HEK293T (cell line): ENCODE measurements around the gene GPRASP2.

Experiments used
- CTCF ChIA-PET: fragments of 350-600 bp; formaldehyde crosslinking; extraction: SDS; loops from one replicate; lab custom pipeline; 2021; ENCODE audit warnings: antibody characterized with exemption, inconsistent platforms; lab: Yijun Ruan, JAX
- POLR2A ChIA-PET: fragments of 350-600 bp; formaldehyde crosslinking; extraction: SDS; loops from one replicate; lab custom pipeline; 2020; ENCODE audit warnings: antibody characterized with exemption, inconsistent platforms; lab: Yijun Ruan, JAX
- DNase-seq: peaks from one replicate; pipeline ENCODE4 v3.0.0; 2012; ENCODE audit warnings: mixed read lengths; ENCODE audit errors: extremely low spot score
- ARNT ChIP-seq: fragments of 450-650 bp; IDR thresholded peaks from 2 replicates; pipeline ENCODE4 v1.6.1; 2017; ENCODE audit warnings: mild to moderate bottlenecking
- BHLHE40 ChIP-seq: fragments of 450-650 bp; IDR thresholded peaks from 2 replicates; pipeline ENCODE4 v1.6.1; 2016; ENCODE audit warnings: mild to moderate bottlenecking, moderate library complexity, borderline replicate concordance
- CTBP1 ChIP-seq: fragments of 450-650 bp; IDR thresholded peaks from 2 replicates; pipeline ENCODE4 v1.6.1; 2016; ENCODE audit warnings: borderline replicate concordance
- ELF4 ChIP-seq: fragments of 450-650 bp; IDR thresholded peaks from 2 replicates; pipeline ENCODE4 v1.6.1; 2017; ENCODE audit warnings: antibody characterized with exemption
- FOXA1 ChIP-seq: fragments of 450-650 bp; IDR thresholded peaks from 2 replicates; pipeline ENCODE4 v1.6.1; 2016; ENCODE audit warnings: mild to moderate bottlenecking
- FOXK2 ChIP-seq: fragments of 450-650 bp; IDR thresholded peaks from 2 replicates; pipeline ENCODE4 v1.6.1; 2016; ENCODE audit warnings: mild to moderate bottlenecking
- FOXM1 ChIP-seq: fragments of 450-650 bp; IDR thresholded peaks from 2 replicates; pipeline ENCODE4 v1.6.1; 2017; ENCODE audit warnings: mild to moderate bottlenecking, borderline replicate concordance
- HDGF ChIP-seq: fragments of 450-650 bp; IDR thresholded peaks from 2 replicates; pipeline ENCODE4 v1.6.1; 2017; ENCODE audit warnings: antibody characterized with exemption, borderline replicate concordance
- L3MBTL2 ChIP-seq: fragments of 450-650 bp; conservative IDR thresholded peaks from 2 replicates; pipeline ENCODE4 v1.6.1; 2016; ENCODE audit warnings: mild to moderate bottlenecking
- LEF1 ChIP-seq: fragments of 450-650 bp; IDR thresholded peaks from 2 replicates; pipeline ENCODE4 v1.6.1; 2017; ENCODE audit warnings: mild to moderate bottlenecking, borderline replicate concordance
- NFRKB ChIP-seq: fragments of 450-650 bp; IDR thresholded peaks from 2 replicates; pipeline ENCODE4 v1.6.1; 2016; ENCODE audit warnings: mild to moderate bottlenecking, moderate library complexity
- SP1 ChIP-seq: fragments of 450-650 bp; IDR thresholded peaks from 2 replicates; pipeline ENCODE4 v1.6.1; 2017
- SUZ12 ChIP-seq: fragments of 450-650 bp; IDR thresholded peaks from 2 replicates; pipeline ENCODE4 v1.6.1; 2016; ENCODE audit warnings: mild to moderate bottlenecking
- TARDBP ChIP-seq: fragments of 450-650 bp; IDR thresholded peaks from 2 replicates; pipeline ENCODE4 v1.6.1; 2016
- ZNF384 ChIP-seq: fragments of 450-650 bp; IDR thresholded peaks from 2 replicates; pipeline ENCODE4 v1.6.1; 2016
- TF ChIP-seq, protein P1 (sequence below): fragments of 450-650 bp; IDR thresholded peaks from 2 replicates; pipeline ENCODE4 v1.6.1; 2016

Gene GPRASP2

DNA sequence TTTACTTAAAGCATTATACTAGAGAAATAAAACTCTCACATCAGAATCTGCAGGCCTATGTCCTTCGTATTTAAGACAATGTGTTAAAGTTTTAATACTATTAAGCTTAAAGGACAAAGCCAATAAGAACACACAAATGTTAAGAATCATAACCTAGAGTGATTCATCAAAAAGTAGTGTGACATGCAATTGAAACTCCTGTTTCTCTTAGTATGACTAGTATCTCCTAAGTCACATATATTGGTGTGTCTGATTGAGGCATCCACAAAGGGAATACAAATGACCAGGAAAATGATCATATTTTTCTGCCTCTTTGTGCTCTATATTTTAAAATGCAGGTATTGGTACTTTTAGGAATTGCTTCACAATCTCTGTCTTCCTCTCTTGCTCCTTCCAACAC, 32.1 kb downstream of the GPRASP2 start:
- CTCF ChIA-PET = no interaction called here
- POLR2A ChIA-PET = no interaction called here
- no peak for DNase-seq
- TF ChIP-seq ARNT = no peak
- TF ChIP-seq BHLHE40 = no peak

DNA sequence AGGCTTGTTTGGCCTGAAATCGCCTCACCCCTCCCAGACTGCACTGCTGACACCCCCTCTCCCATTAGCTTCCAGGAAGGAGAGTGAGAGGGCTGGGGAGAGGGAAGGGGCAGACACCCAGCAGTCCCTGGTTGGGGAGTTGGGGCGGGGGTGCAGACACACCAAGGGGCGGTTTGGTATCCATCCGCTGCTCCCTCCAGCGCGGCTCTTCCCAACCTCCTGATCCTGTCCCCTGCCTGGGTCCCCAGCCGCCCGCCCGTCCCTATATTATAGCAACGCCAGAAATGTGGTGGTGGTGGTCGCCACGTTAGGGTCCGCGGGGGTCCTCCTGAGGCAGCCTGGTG, 33.2 kb downstream of the GPRASP2 start:
- POLR2A ChIA-PET = no interaction called here
- DNase-seq = no peak
- CTCF ChIA-PET = no interaction called here
- TF ChIP-seq ARNT (no peak), SUZ12 (no peak)
- TF ChIP-seq, protein P1, sequence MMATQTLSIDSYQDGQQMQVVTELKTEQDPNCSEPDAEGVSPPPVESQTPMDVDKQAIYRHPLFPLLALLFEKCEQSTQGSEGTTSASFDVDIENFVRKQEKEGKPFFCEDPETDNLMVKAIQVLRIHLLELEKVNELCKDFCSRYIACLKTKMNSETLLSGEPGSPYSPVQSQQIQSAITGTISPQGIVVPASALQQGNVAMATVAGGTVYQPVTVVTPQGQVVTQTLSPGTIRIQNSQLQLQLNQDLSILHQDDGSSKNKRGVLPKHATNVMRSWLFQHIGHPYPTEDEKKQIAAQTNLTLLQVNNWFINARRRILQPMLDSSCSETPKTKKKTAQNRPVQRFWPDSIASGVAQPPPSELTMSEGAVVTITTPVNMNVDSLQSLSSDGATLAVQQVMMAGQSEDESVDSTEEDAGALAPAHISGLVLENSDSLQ = no peak

DNA sequence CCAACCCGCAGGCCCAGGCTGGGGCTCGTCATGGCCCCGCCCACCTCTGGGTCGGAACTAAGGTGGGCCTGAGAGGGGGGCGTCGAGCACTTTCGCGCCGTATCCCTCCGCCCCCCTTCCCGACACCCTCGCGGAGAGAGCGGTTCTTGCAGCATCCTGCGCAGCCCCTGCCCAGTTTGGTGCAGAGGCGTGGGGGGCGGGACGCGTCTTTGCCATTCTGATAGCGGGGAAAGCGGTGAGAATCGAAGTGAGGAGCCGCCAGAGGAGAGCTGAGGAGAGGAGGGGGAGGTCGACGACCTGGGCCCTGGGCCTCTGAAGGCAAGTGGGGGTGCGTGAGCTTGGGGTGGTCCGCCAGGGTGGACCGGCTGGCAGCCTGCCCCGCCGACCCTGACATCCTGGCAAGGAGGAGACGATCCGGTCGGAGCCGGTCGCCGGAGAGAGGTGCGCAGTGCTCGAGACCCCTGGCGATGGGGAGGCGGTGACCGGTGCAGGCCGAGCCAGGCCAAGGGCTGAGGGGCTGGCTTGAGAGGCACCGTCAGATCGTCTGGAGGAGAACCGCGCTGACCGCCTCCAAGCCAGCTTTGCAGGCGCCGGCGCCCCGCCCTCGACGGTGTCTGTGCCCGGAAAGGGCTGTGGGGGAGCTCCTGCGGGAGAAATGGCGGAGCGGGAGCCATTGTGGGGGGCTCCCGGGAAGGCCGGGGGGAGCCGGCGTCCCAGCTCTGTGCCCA, 33.8 kb downstream of the GPRASP2 start:
- ChIA-PET POLR2A (no interaction called here), CTCF (no interaction called here)
- no peak for DNase-seq
- TF ChIP-seq L3MBTL2 (no peak), CTBP1 (no peak), ELF4 (no peak), HDGF (no peak), TARDBP (no peak), FOXM1 (no peak), SUZ12 (no peak), ARNT (no peak), SP1 (no peak), NFRKB (no peak), FOXK2 (no peak), FOXA1 (no peak), BHLHE40 (no peak)
- TF ChIP-seq, protein P1 = no peak

DNA sequence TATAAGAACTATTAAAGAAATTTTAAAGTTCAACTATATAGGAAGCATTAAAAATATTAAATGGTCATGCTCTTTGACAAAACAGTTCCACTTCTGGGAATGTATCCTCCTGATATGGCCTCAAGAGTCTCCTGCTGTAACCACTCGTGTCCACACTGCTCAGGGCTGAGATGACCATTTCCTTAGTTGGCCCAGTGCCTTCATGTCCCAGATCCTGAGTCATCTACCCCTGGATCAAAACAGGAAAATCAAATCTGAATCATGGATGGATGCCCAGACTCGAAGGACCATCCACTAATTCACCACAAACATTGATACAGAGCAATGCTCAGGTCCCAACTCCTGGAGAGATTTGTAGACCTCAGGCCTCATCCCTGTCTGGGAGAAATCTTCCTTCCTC, 53.0 kb downstream of the GPRASP2 start:
- no peak for DNase-seq
- ChIA-PET POLR2A (no interaction called here), CTCF (no interaction called here)
- TF ChIP-seq NFRKB = no peak
- no peak for TF ChIP-seq HDGF
- TF ChIP-seq FOXM1 = no peak
- TF ChIP-seq FOXK2 = no peak
- no peak for TF ChIP-seq ARNT
- TF ChIP-seq CTBP1 = no peak
- TF ChIP-seq LEF1 = no peak
- TF ChIP-seq, protein P1 = no peak
- no peak for TF ChIP-seq L3MBTL2
- no peak for TF ChIP-seq BHLHE40
- no peak for TF ChIP-seq SUZ12
- TF ChIP-seq FOXA1 = no peak
- TF ChIP-seq ELF4 = no peak

DNA sequence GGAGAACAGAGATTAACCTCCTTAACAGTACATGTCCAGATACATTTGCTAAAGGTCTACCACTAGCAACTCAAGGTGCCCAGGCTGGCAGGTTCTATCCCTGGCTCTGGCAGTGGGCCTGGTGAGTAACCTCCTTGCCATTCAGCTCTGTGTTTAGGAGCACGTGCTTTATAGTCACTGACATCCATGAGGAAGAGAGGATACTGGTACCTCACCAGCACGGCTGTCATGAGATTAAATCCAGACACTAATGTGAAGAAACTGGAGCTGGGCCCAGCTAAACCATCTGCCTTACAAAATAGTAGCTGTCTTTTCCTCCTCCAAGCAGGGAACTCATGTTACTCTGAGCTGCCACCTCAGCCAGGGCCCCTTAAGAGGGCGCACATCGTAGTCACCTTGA, 53.6 kb downstream of the GPRASP2 start:
- TF ChIP-seq, protein P1 = no peak
- TF ChIP-seq FOXA1 (no peak), LEF1 (no peak), BHLHE40 (no peak), NFRKB (no peak), TARDBP (no peak), ARNT (no peak), FOXK2 (no peak), SUZ12 (no peak), SP1 (no peak), ELF4 (no peak), CTBP1 (no peak), ZNF384 (no peak), FOXM1 (no peak), HDGF (no peak), L3MBTL2 (no peak)
- POLR2A ChIA-PET = no interaction called here
- CTCF ChIA-PET = no interaction called here
- no peak for DNase-seq

DNA sequence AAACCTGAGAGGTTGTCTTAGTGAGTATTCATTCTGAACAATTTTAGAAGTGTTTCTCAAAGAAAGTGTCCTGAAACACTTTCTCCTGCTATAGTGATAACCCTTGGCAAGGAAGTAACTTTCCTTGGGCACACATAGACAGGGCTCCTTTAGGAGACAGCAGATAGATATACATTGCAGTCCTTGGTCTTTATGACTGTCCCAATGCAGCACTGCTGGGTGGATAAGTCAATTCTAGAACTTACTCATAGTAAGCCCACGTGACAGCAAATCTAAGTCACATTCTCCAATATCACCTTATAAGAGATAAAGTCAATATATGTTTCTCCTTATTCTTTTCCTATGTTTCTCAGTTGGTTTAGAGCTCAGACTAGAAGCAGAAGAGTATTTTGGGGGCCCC, 55.0 kb downstream of the GPRASP2 start:
- CTCF ChIA-PET = no interaction called here
- POLR2A ChIA-PET = no interaction called here
- no peak for DNase-seq
- no peak for TF ChIP-seq ZNF384
- no peak for TF ChIP-seq BHLHE40
- TF ChIP-seq LEF1 = no peak
- TF ChIP-seq L3MBTL2 = no peak
- TF ChIP-seq FOXA1 = no peak
